CD4-positive, CD25-positive, alpha-beta regulatory T cell (primary cell): ENCODE measurements around the gene SPATA7. TPM values are rescaled to one million over a fixed set of nuclear protein-coding genes. Genes with fewer than 3 reads are reported as not detected.

Experiments
- ATAC-seq, 2 donors: fragments of 150-1000 bp; cut with Tn5 transposase; one replicate each; pipeline ENCODE4 v1.10.0; 2021; ENCODE audit warnings: low read depth in 2 of 2, moderate number of reproducible peaks in 2 of 2, moderate library complexity in 1 of 2
- DNase-seq, 3 donors: peaks; one replicate each; pipeline versions ENCODE4 v3.0.0 to v3.0.0-alpha.2; 2012 to 2022; ENCODE audit warnings: mixed read lengths in 1 of 3
- H3K27ac ChIP-seq: one replicate; pipeline ENCODE4 v1.7.0; 2013; ENCODE audit warnings: mild to moderate bottlenecking, low read length; ENCODE audit not compliant: insufficient read depth, poor library complexity, severe bottlenecking
- H3K27me3 ChIP-seq: one replicate; pipeline ENCODE4 v1.7.0; 2013; ENCODE audit warnings: low read length; ENCODE audit not compliant: control insufficient read depth, insufficient read depth
- H3K36me3 ChIP-seq: one replicate; pipeline ENCODE4 v1.7.0; 2013; ENCODE audit warnings: mild to moderate bottlenecking, low read length, moderate library complexity; ENCODE audit not compliant: control insufficient read depth, insufficient read depth
- H3K4me1 ChIP-seq: 2 replicates; pipeline ENCODE4 v1.7.0; 2013; ENCODE audit warnings: mild to moderate bottlenecking, low read length; ENCODE audit not compliant: insufficient read depth, control insufficient read depth, poor library complexity, severe bottlenecking
- H3K4me3 ChIP-seq: one replicate; pipeline ENCODE4 v1.7.0; 2013; ENCODE audit warnings: low read depth, mild to moderate bottlenecking, low read length, moderate library complexity
- H3K9me3 ChIP-seq, 2 experiments: 1 replicate in 1 of 2; 2 replicates in 1 of 2; pipeline ENCODE4 v1.7.0; 2013; ENCODE audit warnings: low read length in 2 of 2, mild to moderate bottlenecking in 1 of 2, moderate library complexity in 1 of 2; ENCODE audit not compliant: control insufficient read depth in 2 of 2
- H3K27ac Mint-ChIP-seq, 3 donors: one replicate each; pipeline ENCODE4 v1.8.0; 2020 to 2022; ENCODE audit warnings: mild to moderate bottlenecking in 3 of 3, mixed read lengths in 3 of 3, moderate library complexity in 2 of 3
- H3K27me3 Mint-ChIP-seq: one replicate; pipeline ENCODE4 v1.8.0; 2022; ENCODE audit warnings: mild to moderate bottlenecking, mixed read lengths
- H3K36me3 Mint-ChIP-seq: one replicate; pipeline ENCODE4 v1.8.0; 2020; ENCODE audit warnings: mixed read lengths
- H3K4me1 Mint-ChIP-seq, 4 donors: one replicate each; pipeline ENCODE4 v1.8.0; 2020 to 2022; ENCODE audit warnings: mixed read lengths in 4 of 4, mild to moderate bottlenecking in 1 of 4
- H3K4me3 Mint-ChIP-seq, 4 donors: one replicate each; pipeline ENCODE4 v1.8.0; 2020 to 2022; ENCODE audit warnings: mild to moderate bottlenecking in 4 of 4, mixed read lengths in 4 of 4, moderate library complexity in 3 of 4
- H3K9me3 Mint-ChIP-seq, 7 donors: one replicate each; pipeline ENCODE4 v1.8.0; 2020 to 2022; ENCODE audit warnings: mixed read lengths in 7 of 7, mild to moderate bottlenecking in 3 of 7, moderate library complexity in 2 of 7
- polyA plus RNA-seq, 4 donors: library from polyadenylated mRNA; unstranded; fragments of 300-500 nt; fragmentation: Illumina TruSeq; gene quantifications; one replicate each; pipeline ENCODE4 v1.2.3, GENCODE V29; 2021
- total RNA-seq: library from RNA; stranded (reverse); gene quantifications from one replicate; pipeline ENCODE4 v1.2.3, GENCODE V29; 2022

SPATA7 gene
- total and polyA plus RNA-seq, 5 donors from 2014 or later = 1.9 to 3.8 (median 3.3) TPM

DNA sequence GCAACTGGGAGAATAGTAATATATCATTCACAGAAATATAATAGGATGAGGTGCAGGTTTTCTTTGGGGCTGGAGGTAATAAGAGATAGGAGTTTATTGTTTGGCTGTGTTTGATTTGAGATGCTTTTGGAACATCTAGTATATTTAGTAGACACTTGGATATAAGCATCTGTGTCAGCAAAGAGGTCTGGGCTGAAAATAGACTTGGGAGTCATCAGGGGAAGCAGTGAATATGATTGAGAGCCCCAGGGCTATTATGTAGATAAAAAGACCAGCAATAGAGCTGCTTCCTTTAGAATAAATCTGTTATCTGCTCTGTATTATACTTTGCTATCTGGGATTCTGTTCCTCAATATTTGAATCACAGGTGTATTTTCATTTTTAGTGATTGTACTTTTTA is 36.6 kb downstream of the SPATA7 start:
- Histone ChIP-seq H3K4me1 (no peaks in the 10 kb centered on the region), H3K36me3 (peaks cover 6% of the 10 kb centered on the region), H3K27me3 (no peaks in the 10 kb centered on the region), H3K9me3 (peaks cover 0 to 9% of the 10 kb centered on the region in 2 experiments), H3K27ac (no peak overlapping the region), H3K4me3 (no peak overlapping the region)
- ATAC-seq (no peak), DNase-seq (no peak)
- no peak overlapping the region for H3K27ac Mint-ChIP-seq
- H3K27me3 Mint-ChIP-seq = no peaks in the 10 kb centered on the region
- H3K4me1 Mint-ChIP-seq = no peaks in the 10 kb centered on the region
- peaks cover 13% of the 10 kb centered on the region for H3K36me3 Mint-ChIP-seq
- H3K9me3 Mint-ChIP-seq = peaks cover 0 to 10% (median 3%) of the 10 kb centered on the region in 7 donors
- no peak overlapping the region for H3K4me3 Mint-ChIP-seq

- Mint-ChIP-seq H3K27me3 (no peaks in the 10 kb centered on the region), H3K27ac (no peak overlapping the region), H3K4me3 (no peak overlapping the region), H3K36me3 (peaks cover 5% of the 10 kb centered on the region), H3K9me3 (peaks cover 0 to 3% (median 0%) of the 10 kb centered on the region in 7 donors), H3K4me1 (no peaks in the 10 kb centered on the region)
- H3K27me3 ChIP-seq = no peaks in the 10 kb centered on the region
- H3K36me3 ChIP-seq = no peaks in the 10 kb centered on the region
- DNase-seq = no peak
- no peak overlapping the region for H3K4me3 ChIP-seq
- ATAC-seq = no peak
- H3K4me1 ChIP-seq = no peaks in the 10 kb centered on the region
- H3K27ac ChIP-seq = no peak overlapping the region
- H3K9me3 ChIP-seq = peaks cover 0 to 2% of the 10 kb centered on the region in 2 experiments
Observed at GRCh38 chr14:88422919-88423650, 37.6 kb downstream of the SPATA7 start.

- H3K4me1 ChIP-seq = no peaks in the 10 kb centered on the region
- Mint-ChIP-seq H3K27me3 (no peaks in the 10 kb centered on the region), H3K9me3 (peaks cover 0 to 2% (median 0%) of the 10 kb centered on the region in 7 donors), H3K4me3 (no peak overlapping the region), H3K4me1 (no peaks in the 10 kb centered on the region), H3K36me3 (peaks cover 4% of the 10 kb centered on the region), H3K27ac (no peak overlapping the region)
- no peaks in the 10 kb centered on the region for H3K36me3 ChIP-seq
- no peak overlapping the region for H3K4me3 ChIP-seq
- ATAC-seq = no peak
- H3K27ac ChIP-seq = no peak overlapping the region
- H3K9me3 ChIP-seq = no peaks in the 10 kb centered on the region
- DNase-seq = no peak
- no peaks in the 10 kb centered on the region for H3K27me3 ChIP-seq
Observed at GRCh38 chr14:88424573-88424972, 39.1 kb downstream of the SPATA7 start.

- Mint-ChIP-seq H3K4me3 (no peak overlapping the region), H3K4me1 (no peaks in the 10 kb centered on the region), H3K9me3 (peaks cover 0 to 2% (median 0%) of the 10 kb centered on the region in 7 donors), H3K27me3 (no peaks in the 10 kb centered on the region), H3K36me3 (no peaks in the 10 kb centered on the region), H3K27ac (no peak overlapping the region)
- Histone ChIP-seq H3K4me1 (no peaks in the 10 kb centered on the region), H3K27ac (no peak overlapping the region), H3K9me3 (no peaks in the 10 kb centered on the region), H3K4me3 (no peak overlapping the region), H3K36me3 (no peaks in the 10 kb centered on the region), H3K27me3 (no peaks in the 10 kb centered on the region)
- DNase-seq (no peak), ATAC-seq (no peak)
Observed at GRCh38 chr14:88426271-88426670, 40.8 kb downstream of the SPATA7 start.

DNA sequence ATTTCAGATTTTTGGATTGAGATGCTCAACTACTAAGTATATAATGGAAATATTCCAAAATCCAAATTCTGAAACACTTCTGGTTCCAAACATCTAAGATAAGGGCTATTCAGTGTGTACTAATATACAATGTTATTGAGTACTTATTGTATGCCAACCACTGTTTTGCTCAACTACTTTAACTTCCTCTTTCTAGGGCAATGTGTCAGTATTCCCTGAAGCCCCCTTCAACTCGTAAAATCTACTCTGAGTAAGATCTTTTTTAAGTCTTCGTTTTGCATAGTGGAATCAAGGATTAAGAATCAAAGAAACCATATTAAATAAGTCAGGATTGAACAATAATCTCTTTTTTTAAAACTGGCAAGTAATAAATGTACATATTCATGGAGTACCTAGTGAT is 45.5 kb downstream of the SPATA7 start:
- ATAC-seq (no peak), DNase-seq (no peak)
- Mint-ChIP-seq H3K27ac (no peak overlapping the region), H3K27me3 (no peaks in the 10 kb centered on the region), H3K4me3 (no peak overlapping the region), H3K36me3 (peaks cover 4% of the 10 kb centered on the region), H3K9me3 (no peaks in the 10 kb centered on the region), H3K4me1 (no peaks in the 10 kb centered on the region)
- no peaks in the 10 kb centered on the region for H3K4me1 ChIP-seq
- no peak overlapping the region for H3K27ac ChIP-seq
- no peaks in the 10 kb centered on the region for H3K9me3 ChIP-seq
- H3K36me3 ChIP-seq = no peaks in the 10 kb centered on the region
- H3K4me3 ChIP-seq = no peak overlapping the region
- no peaks in the 10 kb centered on the region for H3K27me3 ChIP-seq

- Mint-ChIP-seq H3K9me3 (peaks cover 0 to 2% (median 0%) of the 10 kb centered on the region in 7 donors), H3K27me3 (no peaks in the 10 kb centered on the region), H3K36me3 (peaks cover 15% of the 10 kb centered on the region), H3K27ac (no peak overlapping the region), H3K4me1 (no peaks in the 10 kb centered on the region), H3K4me3 (no peak overlapping the region)
- no peak for ATAC-seq
- Histone ChIP-seq H3K4me3 (no peak overlapping the region), H3K27ac (no peak overlapping the region), H3K4me1 (no peaks in the 10 kb centered on the region), H3K27me3 (no peaks in the 10 kb centered on the region), H3K9me3 (no peaks in the 10 kb centered on the region), H3K36me3 (no peaks in the 10 kb centered on the region)
- DNase-seq = no peak
Observed at GRCh38 chr14:88437658-88438057, 52.2 kb downstream of the SPATA7 start.

DNA sequence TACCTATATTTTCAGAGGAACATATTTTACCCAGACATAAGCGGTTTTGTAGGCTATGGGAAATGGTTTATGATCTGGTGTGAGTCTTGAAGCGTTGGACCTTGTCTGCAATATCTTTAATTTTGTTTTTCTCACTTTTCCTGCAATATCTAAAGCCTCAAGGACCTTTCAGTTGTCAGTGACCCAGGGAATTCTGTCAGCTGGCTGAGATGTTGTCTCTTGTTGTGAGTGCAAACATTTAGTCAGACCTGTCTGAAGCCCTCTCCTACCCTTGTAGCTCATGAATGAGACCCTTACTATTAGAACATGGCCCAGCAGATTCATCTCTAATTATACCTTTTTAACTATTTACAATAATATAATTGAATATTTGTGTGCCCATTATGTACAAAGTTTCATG is 53.6 kb downstream of the SPATA7 start:
- Histone ChIP-seq H3K4me1 (no peaks in the 10 kb centered on the region), H3K9me3 (no peaks in the 10 kb centered on the region), H3K27ac (no peak overlapping the region), H3K36me3 (no peaks in the 10 kb centered on the region), H3K27me3 (no peaks in the 10 kb centered on the region), H3K4me3 (no peak overlapping the region)
- H3K36me3 Mint-ChIP-seq = peaks cover 15% of the 10 kb centered on the region
- H3K27ac Mint-ChIP-seq = no peak overlapping the region
- H3K4me1 Mint-ChIP-seq = no peaks in the 10 kb centered on the region
- no peaks in the 10 kb centered on the region for H3K27me3 Mint-ChIP-seq
- DNase-seq = no peak
- ATAC-seq = no peak
- no peak overlapping the region for H3K4me3 Mint-ChIP-seq
- peaks cover 0 to 2% (median 0%) of the 10 kb centered on the region in 7 donors for H3K9me3 Mint-ChIP-seq

DNA sequence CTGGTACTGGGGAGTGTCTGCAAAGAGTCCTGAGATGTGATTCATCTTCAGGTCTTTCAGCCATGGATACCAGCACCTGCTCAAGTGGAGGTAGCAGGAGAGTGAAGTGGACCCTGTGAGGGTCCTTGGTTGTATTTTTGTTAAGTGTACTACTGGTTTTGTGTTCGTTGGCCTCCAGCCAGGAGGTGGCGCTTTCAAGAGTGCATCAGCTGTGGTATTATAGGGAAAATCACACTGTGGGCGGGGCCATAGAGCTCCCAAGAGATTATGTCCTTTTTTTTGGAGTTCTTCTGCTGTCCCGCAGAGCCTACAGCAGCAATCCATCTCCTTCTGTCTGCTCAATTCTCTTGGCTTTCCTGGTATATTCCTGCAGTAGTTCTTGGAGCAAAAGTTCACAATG is 66.8 kb downstream of the SPATA7 start:
- Histone ChIP-seq H3K4me3 (no peak overlapping the region), H3K27ac (no peak overlapping the region), H3K4me1 (no peaks in the 10 kb centered on the region), H3K36me3 (no peaks in the 10 kb centered on the region), H3K9me3 (no peaks in the 10 kb centered on the region), H3K27me3 (no peaks in the 10 kb centered on the region)
- Mint-ChIP-seq H3K4me3 (no peak overlapping the region), H3K36me3 (peaks cover 17% of the 10 kb centered on the region), H3K27me3 (no peaks in the 10 kb centered on the region), H3K27ac (no peak overlapping the region), H3K9me3 (peaks cover 2 to 14% (median 6%) of the 10 kb centered on the region in 7 donors), H3K4me1 (peaks cover 0 to 8% (median under 1%) of the 10 kb centered on the region in 4 donors)
- ATAC-seq (no peak), DNase-seq (no peak)
